HUES48 (cell line): ENCODE data around the gene SLC22A1.

ENCODE experiments used
- H3K27ac ChIP-seq: one replicate; pipeline ENCODE4 v1.7.0; 2013; ENCODE audit warnings: low read depth, low read length, inconsistent platforms
- H3K27me3 ChIP-seq: 2 replicates; pipeline ENCODE4 v1.6.1; 2013; ENCODE audit warnings: mild to moderate bottlenecking, low read length; ENCODE audit not compliant: control insufficient read depth, insufficient read depth
- H3K36me3 ChIP-seq: 2 replicates; pipeline ENCODE4 v1.6.1; 2013; ENCODE audit warnings: low read length; ENCODE audit not compliant: control insufficient read depth, insufficient read depth
- H3K4me1 ChIP-seq: 2 replicates; pipeline ENCODE4 v1.6.1; 2013; ENCODE audit warnings: mild to moderate bottlenecking, low read length; ENCODE audit not compliant: control insufficient read depth, insufficient read depth
- H3K4me3 ChIP-seq: 2 replicates; pipeline ENCODE4 v1.5.1; 2013; ENCODE audit warnings: mild to moderate bottlenecking, low read depth, low read length
- H3K9ac ChIP-seq: 2 replicates; pipeline ENCODE4 v1.6.1; 2013; ENCODE audit warnings: mild to moderate bottlenecking, low read depth, low read length, moderate library complexity
- H3K9me3 ChIP-seq: 2 replicates; pipeline ENCODE4 v1.6.1; 2013; ENCODE audit warnings: low read length; ENCODE audit not compliant: control insufficient read depth, insufficient read depth

SLC22A1 gene

DNA sequence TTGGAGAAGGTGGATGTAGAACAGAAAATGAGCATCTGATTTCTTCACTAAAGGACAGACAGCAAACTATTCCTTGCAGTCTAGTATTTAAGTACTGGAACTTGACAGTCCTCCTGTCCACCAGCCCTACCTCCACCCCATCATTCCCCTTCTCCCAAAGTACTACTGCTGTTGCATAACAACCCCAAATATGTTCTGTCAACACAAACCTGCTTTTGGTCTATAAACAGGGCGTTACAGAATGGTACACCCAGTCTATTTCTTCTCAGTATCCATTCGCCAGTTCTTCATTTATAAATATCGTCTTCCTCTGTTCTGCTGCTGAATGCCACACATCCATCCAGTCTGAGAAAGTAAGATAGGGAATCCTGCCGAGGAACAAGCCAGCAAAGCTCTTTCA, 27.7 kb upstream of the SLC22A1 start:
- no peak overlapping the region for H3K4me3 ChIP-seq
- H3K36me3 ChIP-seq, result peaks cover 80% of the 10 kb centered on the region
- H3K27ac ChIP-seq, result no peak overlapping the region
- H3K27me3 ChIP-seq, result no peaks in the 10 kb centered on the region
- no peak overlapping the region for H3K9ac ChIP-seq
- no peaks in the 10 kb centered on the region for H3K4me1 ChIP-seq
- no peaks in the 10 kb centered on the region for H3K9me3 ChIP-seq

DNA sequence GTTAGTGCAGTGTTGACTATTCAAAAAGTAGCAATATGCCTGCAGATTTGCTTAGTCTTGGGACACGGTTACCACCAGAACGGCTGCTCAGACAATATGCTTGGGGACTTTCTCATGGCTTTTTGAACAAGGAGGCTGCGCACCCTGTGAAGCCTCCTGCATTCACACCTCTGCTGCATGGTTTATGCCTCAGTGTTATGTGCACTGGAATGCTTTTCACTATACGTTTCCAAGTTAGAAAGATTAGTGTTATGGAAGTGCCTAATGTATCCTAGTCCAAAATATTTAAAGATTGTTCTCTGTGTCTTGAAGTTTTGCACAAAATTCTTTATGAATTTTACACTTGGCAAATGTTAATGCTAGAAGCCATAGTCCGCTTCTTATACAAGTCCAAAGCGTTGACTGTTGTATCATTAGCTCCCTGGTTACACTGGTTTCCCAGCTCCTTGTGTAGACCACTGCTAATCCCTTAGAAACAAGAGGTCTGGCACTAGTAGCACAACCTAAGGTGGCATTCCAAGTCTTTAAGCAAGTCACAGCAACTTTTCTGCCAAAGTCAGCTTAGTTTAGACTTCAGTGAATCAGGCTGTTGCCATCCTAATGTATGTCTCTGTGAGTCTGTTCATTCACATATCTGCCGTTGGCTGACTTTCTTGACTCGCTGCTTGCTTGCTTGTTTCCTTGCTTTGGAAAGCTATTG, 26.3 kb upstream of the SLC22A1 start:
- H3K9me3 ChIP-seq, result no peaks in the 10 kb centered on the region
- peaks cover 75% of the 10 kb centered on the region for H3K36me3 ChIP-seq
- no peak overlapping the region for H3K4me3 ChIP-seq
- H3K27me3 ChIP-seq, result no peaks in the 10 kb centered on the region
- H3K27ac ChIP-seq, result no peak overlapping the region
- no peaks in the 10 kb centered on the region for H3K4me1 ChIP-seq
- H3K9ac ChIP-seq, result no peak overlapping the region

DNA sequence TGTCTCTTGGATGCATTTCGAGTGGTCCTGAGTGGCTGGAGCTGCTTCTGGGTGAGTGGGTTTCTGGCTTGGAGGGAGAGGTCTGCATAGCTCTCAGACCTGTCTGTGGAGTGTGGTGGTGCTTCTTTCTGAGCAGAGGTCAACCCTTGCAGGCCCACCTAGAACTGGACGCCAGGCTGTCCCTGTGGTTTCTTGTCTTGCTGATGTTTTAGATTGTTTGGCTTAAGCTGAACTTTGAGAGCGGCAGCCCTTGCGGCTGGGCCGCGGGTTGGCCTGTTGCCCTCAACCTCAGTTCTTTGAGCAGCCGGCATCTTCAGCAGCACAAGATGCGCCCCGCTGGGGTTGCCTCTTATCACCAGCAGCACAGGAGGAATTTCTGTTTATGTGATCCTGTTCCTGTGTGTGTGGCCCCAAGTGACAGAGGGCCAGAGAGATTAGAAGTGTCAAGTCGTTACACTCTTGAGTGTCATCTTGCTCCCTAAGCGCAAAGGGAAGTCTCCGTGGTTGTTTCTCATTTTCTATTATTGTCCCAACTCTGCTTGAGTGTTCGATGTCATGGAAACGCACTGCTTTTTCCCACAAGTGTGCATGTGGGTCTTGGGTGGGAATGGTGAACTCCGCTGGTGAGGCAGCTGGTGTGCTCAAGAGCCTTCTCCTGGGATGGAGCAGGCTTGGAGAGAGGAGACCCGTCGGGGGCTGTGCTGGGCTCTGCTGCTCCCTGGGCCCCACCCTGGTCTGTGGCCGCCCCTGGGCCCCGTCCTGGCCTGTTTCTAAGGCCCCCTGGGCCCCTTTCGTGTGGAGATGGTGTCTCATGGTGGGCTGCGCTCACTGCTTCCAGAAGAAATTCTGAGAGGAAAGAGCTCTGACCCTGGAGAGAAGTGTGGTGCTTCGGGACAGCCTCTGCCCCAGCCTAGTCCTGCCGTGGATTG, 20.1 kb upstream of the SLC22A1 start:
- no peaks in the 10 kb centered on the region for H3K4me1 ChIP-seq
- no peak overlapping the region for H3K27ac ChIP-seq
- H3K9me3 ChIP-seq, result no peaks in the 10 kb centered on the region
- no peak overlapping the region for H3K4me3 ChIP-seq
- peaks cover 65% of the 10 kb centered on the region for H3K36me3 ChIP-seq
- H3K27me3 ChIP-seq, result no peaks in the 10 kb centered on the region
- H3K9ac ChIP-seq, result no peak overlapping the region

DNA sequence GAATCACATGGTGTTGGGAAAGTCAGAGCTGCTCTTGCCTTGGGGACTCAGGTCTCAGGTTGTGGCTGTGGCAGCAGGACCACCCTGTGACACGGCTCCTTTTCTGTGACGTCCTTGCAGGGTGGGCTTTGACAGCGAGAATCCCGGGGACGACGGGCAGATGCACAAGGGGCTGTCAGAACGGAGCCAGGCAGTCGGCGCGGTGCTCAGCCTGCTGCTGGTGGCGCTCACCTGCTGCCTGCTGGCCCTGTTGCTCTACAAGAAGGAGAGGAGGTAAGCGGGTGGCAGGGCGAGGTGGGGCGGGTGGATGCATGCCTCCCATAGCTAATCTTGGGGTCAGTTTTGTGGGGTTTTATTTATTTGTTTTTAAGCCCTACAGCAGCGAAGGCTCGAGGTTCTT, 19.2 kb upstream of the SLC22A1 start:
- no peak overlapping the region for H3K4me3 ChIP-seq
- H3K9ac ChIP-seq, result no peak overlapping the region
- peaks cover 57% of the 10 kb centered on the region for H3K36me3 ChIP-seq
- no peaks in the 10 kb centered on the region for H3K9me3 ChIP-seq
- H3K4me1 ChIP-seq, result no peaks in the 10 kb centered on the region
- H3K27me3 ChIP-seq, result no peaks in the 10 kb centered on the region
- no peak overlapping the region for H3K27ac ChIP-seq

DNA sequence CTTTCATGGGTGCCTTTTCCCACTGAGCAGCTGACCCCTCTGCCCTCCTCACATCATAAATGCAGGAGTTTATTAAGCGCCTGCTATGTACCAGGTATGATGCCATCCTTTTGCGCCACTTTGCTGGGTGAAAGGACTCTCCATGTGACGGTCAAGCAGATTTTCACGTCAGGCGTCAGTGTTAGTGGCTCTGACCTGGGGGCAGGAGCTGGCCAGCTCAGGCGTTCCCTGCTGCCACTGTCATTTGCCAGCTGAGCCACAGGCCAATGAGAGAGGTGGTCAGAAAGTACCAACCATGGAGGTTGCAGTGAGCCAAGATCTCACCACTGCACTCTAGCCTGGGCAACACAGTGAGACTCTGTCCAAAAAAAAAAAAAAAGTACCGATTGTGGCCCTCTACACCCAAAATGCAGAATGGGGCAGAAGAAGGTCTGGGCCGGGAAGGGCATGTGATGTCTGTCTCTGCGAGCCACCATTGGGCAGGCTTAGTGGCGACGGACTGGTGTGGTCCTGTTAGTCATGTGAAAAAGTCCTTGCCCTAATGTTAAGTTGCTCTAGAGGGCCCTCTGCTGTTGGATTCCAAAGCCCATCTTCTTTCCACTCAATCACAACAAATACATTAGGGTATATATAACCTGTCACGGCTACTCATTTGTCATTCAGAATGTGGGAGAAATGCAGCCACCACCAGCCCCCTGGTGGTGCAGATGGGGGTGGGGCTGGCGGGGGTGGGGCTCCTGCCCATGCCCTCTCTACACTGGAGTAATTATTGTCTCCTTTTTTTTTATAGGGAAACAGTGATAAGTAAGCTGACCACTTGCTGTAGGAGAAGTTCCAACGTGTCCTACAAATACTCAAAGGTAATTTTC, 18.4 kb upstream of the SLC22A1 start:
- H3K27ac ChIP-seq, result no peak overlapping the region
- H3K4me3 ChIP-seq, result no peak overlapping the region
- no peaks in the 10 kb centered on the region for H3K4me1 ChIP-seq
- no peaks in the 10 kb centered on the region for H3K9me3 ChIP-seq
- H3K9ac ChIP-seq, result no peak overlapping the region
- peaks cover 49% of the 10 kb centered on the region for H3K36me3 ChIP-seq
- H3K27me3 ChIP-seq, result no peaks in the 10 kb centered on the region

DNA sequence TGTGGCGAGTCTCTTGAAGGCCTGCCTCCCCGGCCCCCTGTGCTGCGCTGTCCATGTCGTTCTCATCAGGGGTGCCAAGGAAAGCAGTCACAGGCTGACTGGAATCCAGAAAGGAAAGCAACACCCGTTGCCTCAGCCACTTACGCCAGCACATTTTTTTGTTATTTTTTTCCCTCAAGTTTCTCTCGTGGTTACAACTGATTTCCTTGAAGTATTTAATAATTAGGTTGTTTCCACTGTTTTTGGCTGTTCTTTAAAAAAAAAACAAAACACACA, 17.9 kb upstream of the SLC22A1 start:
- Histone ChIP-seq H3K27ac (no peak overlapping the region), H3K4me3 (no peak overlapping the region), H3K36me3 (peaks cover 47% of the 10 kb centered on the region), H3K4me1 (no peaks in the 10 kb centered on the region), H3K9ac (no peak overlapping the region), H3K27me3 (no peaks in the 10 kb centered on the region), H3K9me3 (no peaks in the 10 kb centered on the region)

DNA sequence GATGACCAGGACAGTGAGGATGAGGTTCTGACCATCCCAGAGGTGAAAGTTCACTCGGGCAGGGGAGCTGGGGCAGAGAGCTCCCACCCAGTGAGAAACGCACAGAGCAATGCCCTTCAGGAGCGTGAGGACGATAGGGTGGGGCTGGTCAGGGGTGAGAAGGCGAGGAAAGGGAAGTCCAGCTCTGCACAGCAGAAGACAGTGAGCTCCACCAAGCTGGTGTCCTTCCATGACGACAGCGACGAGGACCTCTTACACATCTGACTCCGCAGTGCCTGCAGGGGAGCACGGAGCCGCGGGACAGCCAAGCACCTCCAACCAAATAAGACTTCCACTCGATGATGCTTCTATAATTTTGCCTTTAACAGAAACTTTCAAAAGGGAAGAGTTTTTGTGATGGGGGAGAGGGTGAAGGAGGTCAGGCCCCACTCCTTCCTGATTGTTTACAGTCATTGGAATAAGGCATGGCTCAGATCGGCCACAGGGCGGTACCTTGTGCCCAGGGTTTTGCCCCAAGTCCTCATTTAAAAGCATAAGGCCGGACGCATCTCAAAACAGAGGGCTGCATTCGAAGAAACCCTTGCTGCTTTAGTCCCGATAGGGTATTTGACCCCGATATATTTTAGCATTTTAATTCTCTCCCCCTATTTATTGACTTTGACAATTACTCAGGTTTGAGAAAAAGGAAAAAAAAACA, 16.6 kb upstream of the SLC22A1 start:
- Histone ChIP-seq H3K9ac (no peak overlapping the region), H3K27ac (no peak overlapping the region), H3K27me3 (no peaks in the 10 kb centered on the region), H3K9me3 (no peaks in the 10 kb centered on the region), H3K36me3 (peaks cover 42% of the 10 kb centered on the region), H3K4me1 (no peaks in the 10 kb centered on the region), H3K4me3 (no peak overlapping the region)

DNA sequence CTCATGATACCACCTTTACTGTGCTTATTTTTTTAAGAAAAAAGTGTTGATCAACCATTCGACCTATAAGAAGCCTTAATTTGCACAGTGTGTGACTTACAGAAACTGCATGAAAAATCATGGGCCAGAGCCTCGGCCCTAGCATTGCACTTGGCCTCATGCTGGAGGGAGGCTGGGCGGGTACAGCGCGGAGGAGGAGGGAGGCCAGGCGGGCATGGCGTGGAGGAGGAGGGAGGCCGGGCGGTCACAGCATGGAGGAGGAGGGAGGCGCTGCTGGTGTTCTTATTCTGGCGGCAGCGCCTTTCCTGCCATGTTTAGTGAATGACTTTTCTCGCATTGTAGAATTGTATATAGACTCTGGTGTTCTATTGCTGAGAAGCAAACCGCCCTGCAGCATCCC, 15.6 kb upstream of the SLC22A1 start:
- Histone ChIP-seq H3K36me3 (peaks cover 36% of the 10 kb centered on the region), H3K4me3 (no peak overlapping the region), H3K9me3 (no peaks in the 10 kb centered on the region), H3K9ac (no peak overlapping the region), H3K4me1 (no peaks in the 10 kb centered on the region), H3K27ac (no peak overlapping the region), H3K27me3 (no peaks in the 10 kb centered on the region)

DNA sequence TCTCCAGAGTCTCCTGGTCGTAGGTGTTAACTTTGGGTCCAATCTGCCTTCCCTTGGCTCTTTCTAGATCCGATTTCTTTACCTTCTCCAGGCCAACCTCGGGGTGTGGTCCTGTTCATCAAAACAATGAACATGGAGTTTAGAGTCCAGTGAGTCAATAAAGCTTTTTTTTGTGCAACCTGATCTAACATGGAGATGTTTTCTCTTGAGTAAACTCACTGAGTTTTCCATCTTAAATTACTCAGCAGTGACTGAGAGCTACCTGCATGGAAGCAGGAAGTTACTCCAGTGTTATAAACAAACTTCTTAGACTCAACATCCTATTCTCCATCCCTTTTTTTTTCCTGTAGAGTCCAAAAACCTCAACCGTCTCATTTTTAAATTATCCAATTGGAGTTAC, 14.9 kb upstream of the SLC22A1 start:
- peaks cover 29% of the 10 kb centered on the region for H3K36me3 ChIP-seq
- no peak overlapping the region for H3K9ac ChIP-seq
- peaks cover 4% of the 10 kb centered on the region; the same call in 1 of the 2 replicates for H3K4me1 ChIP-seq
- H3K27ac ChIP-seq, result no peak overlapping the region
- H3K9me3 ChIP-seq, result no peaks in the 10 kb centered on the region
- no peak overlapping the region for H3K4me3 ChIP-seq
- no peaks in the 10 kb centered on the region for H3K27me3 ChIP-seq

DNA sequence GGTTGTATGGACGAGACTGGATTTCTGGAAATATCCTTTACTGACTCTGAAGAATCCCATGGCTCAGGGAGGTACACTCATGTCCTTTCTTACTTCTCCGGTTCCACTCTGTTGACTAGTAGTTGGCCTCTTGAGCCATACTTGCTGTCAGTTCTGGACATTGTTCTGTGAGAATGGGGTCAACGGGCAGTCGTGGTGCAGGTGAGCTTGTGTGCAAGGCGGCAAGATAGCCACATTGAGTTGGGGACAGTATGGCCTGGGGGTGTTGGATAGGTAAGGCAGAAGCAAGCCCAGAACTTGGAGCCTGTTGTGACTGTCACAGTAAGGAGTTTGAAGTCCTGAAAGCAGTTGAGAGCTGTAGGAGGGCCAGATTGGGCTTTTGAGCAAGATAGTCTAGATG, 13.5 kb upstream of the SLC22A1 start:
- Histone ChIP-seq H3K9me3 (no peaks in the 10 kb centered on the region), H3K9ac (no peak overlapping the region), H3K27me3 (no peaks in the 10 kb centered on the region), H3K4me1 (peaks cover 7% of the 10 kb centered on the region; the same call in 1 of the 2 replicates), H3K36me3 (peaks cover 26% of the 10 kb centered on the region), H3K4me3 (no peak overlapping the region), H3K27ac (no peak overlapping the region)
